RPMI7951 (cell line): ENCODE results near the gene EGFL8. TPM values are rescaled to one million over a fixed set of nuclear protein-coding genes. Genes with fewer than 3 reads are reported as not detected.
"Not testable (repeated sequence)": the region's sequence is repeated elsewhere in the genome, so short reads cannot be mapped to it uniquely, and the experiment has no call there.

Source experiments
- DNase-seq: peaks from one replicate; pipeline ENCODE4 v3.0.0-alpha.2; 2012; ENCODE audit warnings: low read depth
- total RNA-seq: library from RNA; depleted of rRNA; stranded (reverse); fragments of >200 nt; shearing (Covaris generic); gene quantifications from 2 replicates; pipeline ENCODE4 v1.2.3, GENCODE V29; 2014

EGFL8 gene
- total RNA-seq, 1 experiment from 2014 or later = 2.8 TPM

GRCh38 chr6:32183483-32184083 lies 19.2 kb downstream of the EGFL8 start:
- no peak for DNase-seq

- DNase-seq = no peak
Measured at GRCh38 chr6:32184084-32184640, 19.8 kb downstream of the EGFL8 start, which contains the start of gene AGER. Gene AGER (minus strand): TSS chr6:32184253. CDS start chr6:32184222, 31 bp downstream.

- DNase-seq = peak; percentile 91
Measured at GRCh38 chr6:32185681-32186131, 21.3 kb downstream of the EGFL8 start.

GRCh38 chr6:32186151-32186840 lies 21.9 kb downstream of the EGFL8 start:
- DNase-seq = not testable (repeated sequence)

DNA sequence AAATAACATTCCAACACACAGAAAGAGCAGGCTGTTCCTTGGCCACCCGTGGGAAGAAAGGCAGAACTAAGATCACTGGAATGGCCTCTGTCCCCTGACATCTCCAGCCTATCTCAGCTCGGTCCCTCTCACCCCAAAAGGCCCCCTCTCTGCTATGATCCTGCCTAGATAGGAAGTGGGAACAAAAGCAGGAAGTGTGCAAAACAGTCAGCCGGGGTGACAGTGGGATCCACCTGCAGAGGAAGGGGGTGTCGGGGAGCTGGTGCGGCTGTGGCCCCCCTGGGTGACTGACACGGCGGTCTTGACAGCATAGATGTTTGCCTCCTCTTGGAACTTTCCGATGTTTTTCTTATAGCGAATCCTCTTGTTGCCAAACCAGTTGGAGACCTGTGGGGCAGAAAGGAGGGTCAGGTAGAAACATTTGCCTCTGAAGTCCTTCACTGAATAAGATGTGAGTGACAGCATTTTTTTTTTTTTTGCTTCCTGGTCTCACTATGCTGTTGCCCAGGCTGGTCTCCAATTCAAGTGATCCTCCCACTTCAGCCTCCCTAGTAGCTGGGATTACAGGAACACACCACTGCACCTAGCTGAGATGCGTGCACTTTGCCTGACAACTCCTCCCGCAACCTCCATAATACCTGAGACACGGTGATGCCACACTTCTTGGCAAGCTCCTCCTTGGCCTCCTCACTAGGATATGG lies 22.8 kb downstream of the EGFL8 start:
- no peak for DNase-seq

DNA sequence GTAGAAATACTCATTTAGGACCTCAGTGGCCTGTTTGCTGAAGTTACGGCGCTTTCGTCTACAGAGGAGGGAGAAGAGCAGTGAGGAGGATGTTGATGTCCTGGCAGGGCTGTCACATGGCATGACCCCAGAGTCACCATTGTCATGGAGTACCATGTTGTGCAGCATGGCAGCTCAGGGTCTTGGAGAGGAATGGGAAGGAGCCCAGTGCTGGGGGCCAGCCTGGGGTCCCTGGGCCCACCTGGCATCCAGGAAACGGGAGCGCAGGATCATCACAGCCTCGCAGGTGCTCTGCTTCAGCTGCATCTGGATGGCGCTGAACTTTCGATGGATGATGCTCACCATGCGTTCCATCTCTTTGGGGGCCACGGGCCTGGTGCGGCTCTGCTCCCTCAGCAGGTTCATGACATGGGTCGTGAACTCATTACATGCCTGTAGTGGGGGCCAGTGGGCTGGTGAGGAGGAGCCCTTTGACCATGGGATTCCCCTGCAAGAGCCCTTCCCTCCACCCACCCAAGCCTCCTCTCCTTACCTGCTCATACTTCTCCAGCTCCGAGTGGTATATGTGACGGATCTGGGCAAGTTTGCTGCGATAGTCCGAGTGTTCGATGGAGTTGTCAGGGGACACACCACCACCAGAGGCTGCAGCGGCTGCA lies 23.5 kb downstream of the EGFL8 start:
- not testable (repeated sequence) for DNase-seq

DNA sequence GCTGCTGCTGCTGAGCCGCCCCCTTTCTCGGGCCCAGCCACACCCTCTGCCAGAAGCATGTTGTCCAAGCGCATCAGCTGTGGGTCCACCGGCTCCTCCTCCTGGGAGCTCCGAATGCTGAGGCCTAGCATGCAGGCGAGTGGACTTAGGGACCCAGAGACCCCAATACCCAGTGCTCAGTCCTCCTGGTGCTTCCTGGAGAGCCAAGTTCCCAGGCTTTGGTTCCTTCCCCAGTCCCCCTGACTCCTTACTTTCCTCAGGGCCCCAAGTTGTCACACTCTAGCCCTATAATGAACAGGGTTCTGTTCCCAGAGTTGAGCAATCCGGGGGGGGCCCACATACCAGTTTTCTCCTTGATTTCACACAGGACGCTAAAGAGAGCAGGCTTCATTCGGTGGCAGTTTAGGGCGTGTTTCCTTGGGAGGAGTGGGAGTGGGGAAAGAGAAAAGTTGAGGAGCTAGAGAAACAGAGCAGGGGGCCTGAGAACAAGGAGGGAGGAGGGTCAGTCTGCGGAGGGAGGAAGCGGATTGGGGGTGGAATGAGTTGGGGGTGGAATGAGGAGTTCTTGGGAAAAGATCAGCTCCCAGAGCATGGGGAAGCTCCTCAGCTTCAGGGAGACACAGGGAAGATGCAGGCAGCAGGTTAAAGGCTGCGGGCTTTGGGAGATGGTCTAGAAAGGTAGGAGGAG lies 24.1 kb downstream of the EGFL8 start:
- no peak for DNase-seq

DNA sequence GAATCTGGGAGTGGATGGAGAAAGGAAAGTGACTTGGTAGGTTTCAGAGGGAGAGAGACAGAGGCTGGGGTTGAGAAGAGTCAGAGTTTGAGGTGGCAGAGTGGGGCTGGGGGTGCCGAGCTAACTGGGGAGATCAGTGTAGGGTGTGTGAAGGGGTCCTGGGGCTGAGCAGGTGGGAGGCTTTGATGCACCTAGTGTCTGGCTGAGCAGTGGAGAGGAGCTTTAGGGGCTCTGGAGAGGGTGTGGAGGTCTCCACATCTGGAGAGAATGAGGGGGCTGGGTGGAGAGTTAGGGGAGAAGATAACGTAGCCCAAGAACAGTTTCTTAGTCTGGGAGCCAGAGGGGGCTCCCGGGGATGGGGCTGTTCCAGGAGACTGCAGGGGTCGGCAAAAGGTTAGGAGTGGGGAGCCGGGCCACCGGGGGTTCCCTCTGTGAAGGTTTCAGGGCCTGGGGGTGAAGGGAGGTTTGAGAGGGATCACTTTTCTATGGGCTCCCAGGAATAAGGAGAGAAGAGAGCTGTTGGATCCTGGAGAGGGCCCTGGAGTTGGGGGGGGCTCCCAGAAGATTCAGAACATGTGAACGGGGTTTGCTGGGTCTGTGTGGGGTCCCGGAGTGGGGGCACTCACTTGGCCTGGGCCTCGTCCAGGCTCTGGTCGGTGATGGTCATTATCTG lies 24.8 kb downstream of the EGFL8 start:
- no peak for DNase-seq

GRCh38 chr6:32189742-32190053 lies 25.3 kb downstream of the EGFL8 start:
- no peak for DNase-seq

DNA sequence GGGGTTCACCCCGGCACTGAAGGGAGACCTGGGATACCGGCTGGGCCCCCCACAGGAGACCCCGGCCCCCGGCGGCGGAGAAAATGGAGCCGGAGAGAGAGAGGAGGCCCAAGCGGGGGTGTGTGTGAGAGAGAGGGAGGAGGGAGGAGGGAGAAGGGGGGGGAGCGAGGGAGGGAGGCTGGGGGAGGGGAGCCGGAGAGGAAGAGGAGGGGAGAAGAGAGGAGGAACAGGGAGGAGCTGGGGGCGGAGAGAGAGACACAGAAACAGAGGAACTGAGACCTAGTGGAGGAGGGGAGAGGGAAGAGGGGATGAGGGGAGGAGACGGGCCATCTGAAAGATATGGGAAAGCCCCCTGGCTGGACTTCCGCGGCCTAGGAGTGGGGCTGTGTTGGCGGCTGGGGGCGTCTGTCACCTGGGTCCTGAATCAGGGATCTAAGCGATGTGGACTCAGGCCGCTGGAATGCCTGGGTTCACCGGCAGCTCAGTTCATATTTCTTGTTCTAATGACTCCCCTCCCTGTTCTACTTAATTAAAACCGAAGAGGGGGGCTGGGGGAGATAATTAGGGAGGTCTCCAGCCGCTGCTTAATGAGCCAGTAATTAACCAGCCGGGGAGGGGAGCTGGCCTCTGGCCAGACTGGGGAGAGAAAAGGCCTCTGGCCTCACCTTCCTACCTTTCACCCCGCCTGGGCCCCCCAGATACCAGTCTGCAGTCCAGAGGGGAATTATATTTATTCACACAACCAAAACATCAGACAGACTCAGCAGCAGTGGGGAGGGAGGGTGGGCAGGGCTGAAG lies 25.9 kb downstream of the EGFL8 start, which contains the start of gene PBX2:
Gene PBX2 (minus strand): TSS at position 149 of the 798 bp plus-strand sequence. CDS start 287 bp downstream, outside the sequence.
- peak; percentile 91 for DNase-seq

- DNase-seq = no peak
Measured at GRCh38 chr6:32190911-32191677, 26.7 kb downstream of the EGFL8 start.

DNA sequence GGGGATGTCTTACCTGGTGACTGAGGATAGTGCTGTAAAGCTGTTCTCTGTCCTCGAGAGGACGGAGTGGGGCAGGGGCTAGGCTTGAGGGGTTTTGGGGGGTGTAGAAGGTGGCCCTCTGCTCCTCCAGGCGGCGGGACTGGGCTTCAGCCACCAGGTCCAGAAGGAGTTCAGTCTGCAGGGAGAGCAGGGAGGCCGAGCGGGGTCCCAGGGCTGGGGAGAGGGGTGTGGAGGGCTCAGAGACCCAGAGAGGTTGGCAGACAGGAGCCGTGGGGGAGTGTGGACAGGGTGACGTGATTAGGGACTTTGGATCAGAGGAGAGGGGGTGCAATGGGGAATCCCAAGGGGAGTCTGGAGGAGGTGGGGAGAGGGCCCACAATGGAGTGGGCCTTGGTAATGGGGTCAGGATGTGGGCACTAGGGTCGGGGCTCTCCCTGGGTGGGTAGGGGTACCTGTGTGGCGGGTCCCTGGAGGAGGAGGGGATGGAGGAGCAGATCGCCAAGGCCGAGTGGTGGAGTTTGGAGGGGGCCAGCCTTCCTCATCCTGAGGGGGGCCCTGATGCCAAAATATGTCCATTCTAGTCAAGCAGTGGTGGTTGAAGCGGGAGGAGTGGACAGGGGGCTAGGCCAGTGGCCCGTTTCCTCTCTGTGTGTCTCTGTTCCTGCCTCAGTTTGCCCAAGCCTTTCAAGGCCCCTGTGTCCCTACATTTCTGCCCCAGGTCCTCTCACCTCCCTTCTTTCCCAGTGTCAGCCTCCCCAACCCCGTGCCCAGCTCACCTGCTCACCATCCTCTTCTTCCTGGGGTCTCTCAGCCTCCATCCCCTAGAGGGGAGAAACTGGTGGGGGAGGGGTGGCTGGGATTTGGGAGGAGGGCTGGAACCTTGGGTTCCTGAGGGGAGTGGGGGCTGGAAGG lies 27.6 kb downstream of the EGFL8 start:
- DNase-seq = no peak

DNA sequence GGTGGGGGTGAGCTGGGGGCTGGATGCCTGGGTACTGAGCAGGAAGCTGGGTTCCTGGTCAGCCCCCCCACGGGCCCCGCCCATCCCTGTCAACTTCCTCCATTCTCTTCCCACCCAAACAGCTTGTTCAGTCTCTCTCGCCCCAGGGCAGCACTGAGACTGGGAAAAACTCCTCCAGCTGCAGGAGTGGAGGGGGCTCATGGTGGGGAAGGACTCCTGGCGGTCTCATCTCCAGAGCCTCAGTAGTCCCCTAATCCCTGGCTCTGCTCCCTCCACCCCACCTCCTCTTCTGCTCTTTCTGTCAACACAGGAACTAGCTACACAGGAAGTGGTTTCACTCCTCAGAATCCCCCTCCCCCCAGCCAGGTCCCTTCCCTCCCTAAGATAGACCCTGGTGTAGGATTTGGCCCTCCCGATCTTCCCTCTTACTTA lies 28.2 kb downstream of the EGFL8 start, which contains the start of gene GPSM3:
Gene GPSM3 (minus strand): TSS at position 36 of the 432 bp plus-strand sequence. CDS start 130 bp downstream, outside the sequence.
- DNase-seq = peak; percentile 46

DNA sequence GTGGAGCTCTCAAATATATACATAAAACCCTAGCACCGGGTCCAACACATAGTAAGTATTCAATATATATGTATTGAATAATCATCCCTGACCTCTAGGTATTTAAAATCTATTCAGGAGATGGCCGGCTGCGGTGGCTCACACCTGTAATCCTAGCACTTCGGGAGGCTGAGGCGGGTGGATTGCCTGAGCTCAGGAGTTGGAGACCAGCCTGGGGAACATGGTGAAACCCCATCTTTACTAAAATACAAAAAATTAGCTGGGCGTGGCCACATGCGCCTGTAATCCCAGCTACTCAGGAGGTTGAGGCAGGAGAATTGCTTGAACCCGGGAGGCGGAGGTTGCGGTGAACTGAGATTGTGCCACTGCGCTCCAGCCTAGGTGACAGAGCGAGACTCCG lies 28.7 kb downstream of the EGFL8 start:
- DNase-seq = not testable (repeated sequence)

DNA sequence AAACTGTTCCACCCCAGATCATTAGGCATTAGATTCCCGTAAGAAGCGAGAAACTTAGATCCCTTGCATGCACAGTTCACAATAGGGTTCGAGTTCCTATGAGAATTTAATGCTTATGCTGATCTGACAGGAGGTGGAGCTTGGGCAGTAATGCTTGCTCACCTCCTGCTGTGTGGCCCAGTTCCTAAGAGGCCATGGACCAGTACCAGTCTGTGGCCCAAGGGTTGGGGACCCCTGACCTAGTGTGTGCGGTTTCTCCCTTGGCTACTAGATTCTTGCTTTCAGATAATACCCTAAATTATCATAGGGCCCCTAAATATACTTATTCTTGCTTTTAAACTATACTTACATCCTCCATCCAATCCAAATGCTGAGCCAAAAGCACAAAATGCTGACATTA lies 30.0 kb downstream of the EGFL8 start:
- no peak for DNase-seq

DNA sequence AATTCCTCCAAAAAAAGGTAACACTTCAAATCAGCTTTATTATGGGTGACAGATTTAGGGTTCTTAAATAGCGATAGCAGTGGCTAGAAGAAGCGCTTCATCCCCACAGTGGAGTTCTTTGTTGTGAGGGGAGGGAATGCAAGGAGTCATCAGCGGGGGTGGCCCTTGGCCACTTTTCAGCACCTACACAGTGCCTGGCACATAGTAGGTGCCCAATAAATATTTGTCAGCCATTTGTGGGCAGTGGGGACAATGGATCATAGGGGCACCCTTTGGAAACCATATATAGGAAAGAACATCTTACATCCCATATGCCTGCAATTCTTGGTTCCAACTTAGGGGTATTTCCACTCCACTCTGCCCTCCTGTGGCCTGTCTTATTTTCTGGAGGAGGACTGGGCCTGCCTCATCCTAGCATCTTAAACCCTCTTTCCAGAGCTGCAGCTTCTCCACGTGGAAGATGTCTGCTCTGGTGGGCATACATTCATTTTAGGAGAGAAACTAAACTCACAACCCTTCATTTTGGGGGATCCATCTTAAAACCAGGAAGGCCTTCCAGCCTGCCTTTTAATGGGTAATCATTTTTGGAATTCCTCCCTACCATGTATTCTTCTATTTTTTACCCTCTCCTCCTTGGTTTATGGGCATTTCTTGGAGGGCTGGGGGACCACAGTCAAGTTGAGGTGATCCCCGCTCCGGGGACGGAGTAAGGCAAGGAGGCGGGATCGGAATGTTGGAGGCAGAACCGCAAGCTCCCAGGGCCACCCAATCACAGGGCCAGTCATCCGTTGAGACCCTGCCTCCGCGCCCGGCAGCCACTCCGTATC lies 30.6 kb downstream of the EGFL8 start:
- DNase-seq = peak; percentile 58

DNA sequence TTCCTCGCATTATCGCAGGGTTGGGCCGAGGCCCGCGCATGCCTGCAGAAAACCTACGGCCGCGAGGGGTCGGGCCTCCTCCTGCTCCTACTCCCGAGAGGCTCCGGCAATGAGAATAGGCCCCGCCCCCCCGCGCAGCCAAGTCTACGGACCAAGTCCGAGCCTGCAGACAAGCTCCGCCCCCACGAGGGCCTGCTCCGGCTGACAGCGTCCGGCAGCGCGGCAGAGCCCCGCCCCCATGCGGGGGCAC lies 31.2 kb downstream of the EGFL8 start:
- DNase-seq = peak; percentile 100
